ENCODE results near the gene SEC23IP.
"Not testable (repeated sequence)": the region's sequence is repeated elsewhere in the genome, so short reads cannot be mapped to it uniquely, and the experiment has no call there.

SEC23IP gene

GRCh38 chr10:119889201-119889600, 3.3 kb upstream of the SEC23IP start:
- H3K36me3 ChIP-seq (ENCODE audit: control insufficient read depth, insufficient read depth, low read length); H3K4me1 ChIP-seq (ENCODE audit: control insufficient read depth, insufficient read depth, low read length); H3K4me3 ChIP-seq (ENCODE audit: low read depth, low read length): not testable (repeated sequence)

DNA sequence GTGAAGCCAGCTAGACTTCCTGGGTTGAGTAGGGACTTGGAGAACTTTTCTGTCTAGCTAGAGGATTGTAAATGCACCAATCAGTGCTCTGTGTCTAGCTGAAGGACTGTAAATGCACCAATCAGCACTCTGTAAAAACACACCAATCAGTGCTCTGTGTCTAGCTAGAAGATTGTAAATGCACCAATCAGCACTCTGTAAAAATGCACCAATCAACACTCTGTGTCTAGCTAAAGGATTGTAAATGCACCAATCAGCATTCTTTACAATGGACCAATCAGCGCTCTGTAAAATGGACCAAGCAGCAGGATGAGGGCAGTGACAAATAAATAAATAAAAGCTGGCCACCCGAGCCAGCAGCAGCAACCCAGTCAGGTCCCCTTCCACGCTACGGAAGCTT, 2.2 kb upstream of the SEC23IP start:
- not testable (repeated sequence) for H3K9me3 ChIP-seq (ENCODE audit: control insufficient read depth, insufficient read depth, low read length); H3K27me3 ChIP-seq (ENCODE audit: control insufficient read depth, insufficient read depth, low read length); H3K9ac ChIP-seq (ENCODE audit: low read depth, low read length); H3K4me3 ChIP-seq (ENCODE audit: low read depth, low read length); H3K36me3 ChIP-seq (ENCODE audit: control insufficient read depth, insufficient read depth, low read length); H3K4me1 ChIP-seq (ENCODE audit: control insufficient read depth, insufficient read depth, low read length)

More at GRCh38 chr10:119889201-119889600, 3.3 kb upstream of the SEC23IP start:
- not testable (repeated sequence) for H3K9ac ChIP-seq (ENCODE audit: low read depth, low read length); H3K9me3 ChIP-seq (ENCODE audit: control insufficient read depth, insufficient read depth, low read length); H3K27me3 ChIP-seq (ENCODE audit: control insufficient read depth, insufficient read depth, low read length)

GRCh38 chr10:119891849-119892187, 712 bp upstream of the SEC23IP start:
- not testable (repeated sequence) for H3K9me3 ChIP-seq (ENCODE audit: control insufficient read depth, insufficient read depth, low read length); H3K27me3 ChIP-seq (ENCODE audit: control insufficient read depth, insufficient read depth, low read length); H3K36me3 ChIP-seq (ENCODE audit: control insufficient read depth, insufficient read depth, low read length); H3K9ac ChIP-seq (ENCODE audit: low read depth, low read length); H3K4me1 ChIP-seq (ENCODE audit: control insufficient read depth, insufficient read depth, low read length)
- H3K4me3 ChIP-seq (ENCODE audit: low read depth, low read length): peak overlapping the region; percentile 92

- Histone ChIP-seq H3K27me3 (ENCODE audit: control insufficient read depth, insufficient read depth, low read length) (no peaks in the 10 kb centered on the region), H3K9me3 (ENCODE audit: control insufficient read depth, insufficient read depth, low read length) (no peaks in the 10 kb centered on the region), H3K36me3 (ENCODE audit: control insufficient read depth, insufficient read depth, low read length) (peaks cover 8% of the 10 kb centered on the region), H3K4me1 (ENCODE audit: control insufficient read depth, insufficient read depth, low read length) (no peaks in the 10 kb centered on the region), H3K9ac (ENCODE audit: low read depth, low read length) (peak overlapping the region; percentile 94), H3K4me3 (ENCODE audit: low read depth, low read length) (peak overlapping the region; percentile 92)
These were observed 544 bp downstream of the SEC23IP start for GRCh38 chr10:119893074-119893473.

DNA sequence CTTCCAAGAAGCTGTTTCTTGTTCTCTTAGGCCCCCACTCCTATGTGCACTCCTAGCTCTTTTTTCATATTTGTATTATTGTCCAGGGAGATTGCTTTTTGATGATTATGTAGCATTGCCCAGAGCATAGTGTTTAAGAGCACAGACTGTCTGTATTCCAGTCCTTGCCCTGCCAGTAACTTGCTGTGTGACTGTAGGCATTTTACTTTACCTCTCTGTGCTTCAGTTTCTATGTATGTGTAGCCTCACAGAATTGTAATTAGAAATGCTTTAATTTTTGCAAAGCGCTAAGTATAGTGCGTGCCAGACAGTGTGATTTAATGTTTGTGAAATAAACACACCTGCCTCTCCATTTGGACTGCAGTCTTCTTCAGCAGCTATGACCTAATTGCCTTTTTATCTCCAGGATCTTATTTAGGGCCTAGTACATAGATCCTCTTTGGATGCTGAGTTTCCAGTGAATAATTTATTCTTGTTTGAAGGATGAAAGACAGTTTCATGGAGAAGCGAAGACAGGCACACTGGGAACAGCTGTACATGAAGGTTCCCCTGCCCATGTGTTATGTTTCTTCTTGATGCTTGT, 1.4 kb downstream of the SEC23IP start:
- no peaks in the 10 kb centered on the region for H3K9me3 ChIP-seq (ENCODE audit: control insufficient read depth, insufficient read depth, low read length)

DNA sequence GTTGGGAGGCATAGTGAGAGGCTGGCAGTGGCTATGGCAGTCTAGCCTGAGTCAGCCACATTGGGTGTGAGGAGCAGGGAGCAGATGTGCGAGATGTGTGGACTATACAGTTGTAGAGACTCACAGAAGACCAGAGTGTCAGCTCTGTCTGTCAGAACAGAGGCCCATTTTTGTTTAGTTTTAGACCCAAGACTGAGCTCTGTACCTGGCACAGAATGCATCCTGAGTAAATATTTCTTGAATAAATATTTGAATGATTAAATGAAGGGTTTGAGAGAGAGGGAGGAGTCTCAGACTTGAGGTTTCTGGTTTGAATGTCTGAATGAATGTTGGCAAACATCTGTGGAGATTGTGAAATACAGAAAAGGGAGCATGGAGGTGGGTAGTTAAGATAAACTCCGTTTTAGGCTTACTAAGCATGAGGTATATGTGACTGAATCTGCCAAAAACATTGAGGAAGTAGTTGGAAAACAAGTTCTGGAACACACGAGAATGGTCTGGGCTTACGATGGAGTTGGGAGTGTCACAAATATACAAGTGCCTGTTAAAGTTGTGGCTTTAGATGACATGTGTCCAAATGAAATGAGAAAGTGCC, 3.6 kb downstream of the SEC23IP start:
- Histone ChIP-seq H3K36me3 (ENCODE audit: control insufficient read depth, insufficient read depth, low read length) (peaks cover 19% of the 10 kb centered on the region), H3K4me1 (ENCODE audit: control insufficient read depth, insufficient read depth, low read length) (no peaks in the 10 kb centered on the region), H3K4me3 (ENCODE audit: low read depth, low read length) (no peak overlapping the region), H3K9me3 (ENCODE audit: control insufficient read depth, insufficient read depth, low read length) (no peaks in the 10 kb centered on the region), H3K9ac (ENCODE audit: low read depth, low read length) (no peak overlapping the region), H3K27me3 (ENCODE audit: control insufficient read depth, insufficient read depth, low read length) (no peaks in the 10 kb centered on the region)

More for the DNA sequence above, 1.4 kb downstream of the SEC23IP start:
- Histone ChIP-seq H3K4me1 (ENCODE audit: control insufficient read depth, insufficient read depth, low read length) (no peaks in the 10 kb centered on the region), H3K9ac (ENCODE audit: low read depth, low read length) (no peak overlapping the region), H3K4me3 (ENCODE audit: low read depth, low read length) (peak overlapping the region; percentile 36), H3K36me3 (ENCODE audit: control insufficient read depth, insufficient read depth, low read length) (peaks cover 15% of the 10 kb centered on the region), H3K27me3 (ENCODE audit: control insufficient read depth, insufficient read depth, low read length) (no peaks in the 10 kb centered on the region)

DNA sequence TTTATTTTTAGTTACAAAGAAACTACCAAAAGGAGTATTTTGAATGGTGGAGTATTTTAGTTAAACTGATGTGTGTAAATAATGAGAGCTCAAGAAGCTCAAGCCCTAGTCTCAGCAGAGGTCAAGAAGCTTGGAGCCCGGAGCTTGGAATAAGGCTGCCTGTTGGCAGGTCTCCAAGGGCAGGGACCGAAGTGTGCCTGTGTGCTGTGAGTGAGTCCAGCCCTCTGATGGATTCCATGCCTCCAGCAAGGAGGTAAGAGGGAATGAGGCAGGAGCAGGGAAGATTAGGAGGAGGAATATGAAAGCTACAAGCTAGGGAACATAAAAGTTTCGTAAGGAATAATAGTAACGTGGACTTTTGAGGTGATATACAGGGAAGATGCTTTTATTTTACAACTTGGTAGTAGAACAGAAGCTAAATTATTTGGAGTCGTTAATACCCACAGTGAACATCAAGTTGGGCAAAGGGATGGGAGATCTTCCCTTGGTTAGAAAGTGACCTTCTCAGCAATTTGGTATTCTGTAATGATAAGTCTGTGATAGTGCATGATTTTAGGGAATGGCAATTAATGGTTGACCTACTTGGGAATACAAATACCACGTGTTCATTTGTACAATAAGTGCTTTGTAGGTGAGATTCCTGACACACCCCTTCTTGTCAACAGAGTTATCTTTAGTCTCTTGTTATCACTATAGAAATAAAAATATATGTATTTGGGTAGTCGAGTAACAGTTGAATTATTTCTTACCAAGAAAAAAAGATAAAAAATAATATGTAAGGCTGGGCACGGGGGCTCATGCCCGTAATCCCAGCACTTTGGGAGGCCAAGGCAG, 4.6 kb downstream of the SEC23IP start:
- Histone ChIP-seq H3K4me1 (ENCODE audit: control insufficient read depth, insufficient read depth, low read length) (no peaks in the 10 kb centered on the region), H3K36me3 (ENCODE audit: control insufficient read depth, insufficient read depth, low read length) (peaks cover 19% of the 10 kb centered on the region), H3K9ac (ENCODE audit: low read depth, low read length) (no peak overlapping the region), H3K9me3 (ENCODE audit: control insufficient read depth, insufficient read depth, low read length) (no peaks in the 10 kb centered on the region), H3K27me3 (ENCODE audit: control insufficient read depth, insufficient read depth, low read length) (no peaks in the 10 kb centered on the region), H3K4me3 (ENCODE audit: low read depth, low read length) (no peak overlapping the region)

DNA sequence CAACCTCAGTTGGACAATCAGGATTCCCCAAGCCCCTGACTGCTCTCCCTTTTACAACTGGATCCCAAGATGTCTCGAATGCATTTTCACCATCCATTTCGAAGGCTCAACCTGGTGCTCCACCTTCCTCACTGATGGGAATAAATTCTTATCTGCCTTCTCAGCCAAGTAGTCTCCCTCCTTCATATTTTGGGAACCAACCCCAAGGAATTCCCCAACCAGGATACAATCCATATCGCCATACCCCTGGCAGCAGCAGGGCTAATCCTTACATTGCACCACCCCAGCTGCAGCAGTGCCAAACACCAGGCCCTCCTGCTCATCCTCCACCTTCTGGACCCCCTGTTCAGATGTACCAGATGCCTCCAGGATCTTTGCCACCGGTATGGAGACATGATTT, 6.0 kb downstream of the SEC23IP start:
- Histone ChIP-seq H3K9me3 (ENCODE audit: control insufficient read depth, insufficient read depth, low read length) (no peaks in the 10 kb centered on the region), H3K4me1 (ENCODE audit: control insufficient read depth, insufficient read depth, low read length) (no peaks in the 10 kb centered on the region), H3K27me3 (ENCODE audit: control insufficient read depth, insufficient read depth, low read length) (no peaks in the 10 kb centered on the region), H3K4me3 (ENCODE audit: low read depth, low read length) (no peak overlapping the region), H3K36me3 (ENCODE audit: control insufficient read depth, insufficient read depth, low read length) (peaks cover 27% of the 10 kb centered on the region), H3K9ac (ENCODE audit: low read depth, low read length) (no peak overlapping the region)

GRCh38 chr10:119903946-119904666, 11.6 kb downstream of the SEC23IP start:
- peaks cover 21% of the 10 kb centered on the region for H3K36me3 ChIP-seq (ENCODE audit: control insufficient read depth, insufficient read depth, low read length)
- H3K9me3 ChIP-seq (ENCODE audit: control insufficient read depth, insufficient read depth, low read length): no peaks in the 10 kb centered on the region
- H3K4me3 ChIP-seq (ENCODE audit: low read depth, low read length): no peak overlapping the region
- H3K4me1 ChIP-seq (ENCODE audit: control insufficient read depth, insufficient read depth, low read length): no peaks in the 10 kb centered on the region
- no peaks in the 10 kb centered on the region for H3K27me3 ChIP-seq (ENCODE audit: control insufficient read depth, insufficient read depth, low read length)
- H3K9ac ChIP-seq (ENCODE audit: low read depth, low read length): no peak overlapping the region

- H3K27me3 ChIP-seq (ENCODE audit: control insufficient read depth, insufficient read depth, low read length); H3K9me3 ChIP-seq (ENCODE audit: control insufficient read depth, insufficient read depth, low read length); H3K4me1 ChIP-seq (ENCODE audit: control insufficient read depth, insufficient read depth, low read length); H3K9ac ChIP-seq (ENCODE audit: low read depth, low read length); H3K4me3 ChIP-seq (ENCODE audit: low read depth, low read length): not testable (repeated sequence)
- peaks cover 22% of the 10 kb centered on the region for H3K36me3 ChIP-seq (ENCODE audit: control insufficient read depth, insufficient read depth, low read length)
These were observed 15.2 kb downstream of the SEC23IP start for GRCh38 chr10:119907695-119908094.

- H3K9ac ChIP-seq (ENCODE audit: low read depth, low read length): no peak overlapping the region
These were observed 15.6 kb downstream of the SEC23IP start for GRCh38 chr10:119908166-119908565.

More at GRCh38 chr10:119908166-119908565, 15.6 kb downstream of the SEC23IP start:
- no peaks in the 10 kb centered on the region for H3K9me3 ChIP-seq (ENCODE audit: control insufficient read depth, insufficient read depth, low read length)
- no peak overlapping the region for H3K4me3 ChIP-seq (ENCODE audit: low read depth, low read length)
- no peaks in the 10 kb centered on the region for H3K27me3 ChIP-seq (ENCODE audit: control insufficient read depth, insufficient read depth, low read length)
- no peaks in the 10 kb centered on the region for H3K4me1 ChIP-seq (ENCODE audit: control insufficient read depth, insufficient read depth, low read length)
- peaks cover 21% of the 10 kb centered on the region for H3K36me3 ChIP-seq (ENCODE audit: control insufficient read depth, insufficient read depth, low read length)

Data from iPS-15b (cell line).